ENCODE measurements around the gene CLBA1.

- TF ChIP-seq CTCF (conservative IDR thresholded peaks at IDR 0.05; ENCODE audit: low read length) = no peak
- TF ChIP-seq EZH2phosphoT487 (IDR thresholded peaks at IDR 0.05; ENCODE audit: borderline replicate concordance) = no peak
These were observed 13.8 kb downstream of the CLBA1 start for GRCh38 chr14:104999361-104999760.

Data from Loucy (cell line).